Measurements from ENCODE around the gene KRTAP5-3. TPM values are rescaled to one million over a fixed set of nuclear protein-coding genes. Genes with fewer than 3 reads are reported as not detected.
"Not testable (repeated sequence)": the region's sequence is repeated elsewhere in the genome, so short reads cannot be mapped to it uniquely, and the experiment has no call there.

KRTAP5-3 gene
- total RNA-seq, 1 donor from 2014 or later: not detected

- DNase-seq (ENCODE audit: low spot score, unreplicated experiment): no peak
- H3K36me3 Mint-ChIP-seq (ENCODE audit: insufficient read depth): peaks cover 1% of the 10 kb centered on the region
- peaks cover 31% of the 10 kb centered on the region for H3K27me3 Mint-ChIP-seq
- no peak overlapping the region for H3K27ac Mint-ChIP-seq
- H3K4me1 Mint-ChIP-seq (ENCODE audit: low read depth): no peaks in the 10 kb centered on the region
- no peak for TF ChIP-seq CTCF (IDR thresholded peaks at IDR 0.05; ENCODE audit: unreplicated experiment)
- H3K9me3 Mint-ChIP-seq (ENCODE audit: low read depth): no peaks in the 10 kb centered on the region
- H3K4me3 Mint-ChIP-seq (ENCODE audit: low read depth): no peak overlapping the region
Measured at GRCh38 chr11:1589996-1590395, 18.3 kb downstream of the KRTAP5-3 start.

DNA sequence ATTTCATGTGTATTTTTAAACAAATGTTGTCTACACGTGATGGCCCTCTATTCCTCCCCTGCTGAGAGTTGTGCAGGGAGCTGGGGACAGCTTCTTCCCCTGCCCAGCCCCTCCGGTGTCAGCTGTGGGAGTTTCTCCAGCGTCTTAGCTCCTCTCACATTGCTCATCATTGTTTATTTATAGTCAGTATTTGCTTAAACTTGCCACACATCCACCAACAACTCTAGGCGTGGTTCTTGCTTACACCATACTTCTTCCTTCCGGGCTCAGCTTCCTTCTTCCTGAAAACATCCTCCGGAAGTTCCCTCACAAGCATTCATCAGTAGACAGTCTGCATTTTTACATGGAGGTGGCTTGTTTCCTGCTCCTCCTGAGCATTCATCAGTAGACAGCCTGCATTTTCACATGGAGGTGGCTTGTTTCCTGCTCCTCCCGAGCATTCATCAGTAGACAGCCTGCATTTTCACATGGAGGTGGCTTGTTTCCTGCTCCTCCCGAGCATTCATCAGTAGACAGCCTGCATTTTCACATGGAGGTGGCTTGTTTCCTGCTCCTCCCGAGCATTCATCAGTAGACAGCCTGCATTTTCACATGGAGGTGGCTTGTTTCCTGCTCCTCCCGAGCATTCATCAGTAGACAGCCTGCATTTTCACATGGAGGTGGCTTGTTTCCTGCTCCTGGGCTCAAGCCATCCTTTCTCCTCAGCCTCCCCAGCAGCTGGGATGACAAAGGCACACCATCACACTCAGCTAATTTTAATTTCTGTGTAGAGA lies 18.9 kb downstream of the KRTAP5-3 start:
- not testable (repeated sequence) for H3K4me1 Mint-ChIP-seq (ENCODE audit: low read depth); H3K36me3 Mint-ChIP-seq (ENCODE audit: insufficient read depth); DNase-seq (ENCODE audit: low spot score, unreplicated experiment); H3K4me3 Mint-ChIP-seq (ENCODE audit: low read depth); H3K9me3 Mint-ChIP-seq (ENCODE audit: low read depth); H3K27ac Mint-ChIP-seq
- peaks cover 26% of the 10 kb centered on the region for H3K27me3 Mint-ChIP-seq

GRCh38 chr11:1586699-1587098 lies 21.6 kb downstream of the KRTAP5-3 start:
- H3K9me3 Mint-ChIP-seq (ENCODE audit: low read depth): peaks cover 4% of the 10 kb centered on the region
- no peak for TF ChIP-seq CTCF (IDR thresholded peaks at IDR 0.05; ENCODE audit: unreplicated experiment)
- no peak overlapping the region for H3K4me3 Mint-ChIP-seq (ENCODE audit: low read depth)
- no peak overlapping the region for H3K27ac Mint-ChIP-seq
- H3K4me1 Mint-ChIP-seq (ENCODE audit: low read depth): no peaks in the 10 kb centered on the region
- peaks cover 4% of the 10 kb centered on the region for H3K36me3 Mint-ChIP-seq (ENCODE audit: insufficient read depth)
- DNase-seq (ENCODE audit: low spot score, unreplicated experiment): no peak
- peaks cover 8% of the 10 kb centered on the region for H3K27me3 Mint-ChIP-seq

- not testable (repeated sequence) for H3K9me3 Mint-ChIP-seq (ENCODE audit: low read depth); H3K4me3 Mint-ChIP-seq (ENCODE audit: low read depth); H3K27me3 Mint-ChIP-seq; H3K4me1 Mint-ChIP-seq (ENCODE audit: low read depth); DNase-seq (ENCODE audit: low spot score, unreplicated experiment); H3K27ac Mint-ChIP-seq; H3K36me3 Mint-ChIP-seq (ENCODE audit: insufficient read depth)
Measured at GRCh38 chr11:1584661-1585370, 23.4 kb downstream of the KRTAP5-3 start, which contains the start of gene KRTAP5-1. KRTAP5-1 (minus strand) TSS chr11:1585283; CDS start chr11:1585249, 34 bp downstream.

DNA sequence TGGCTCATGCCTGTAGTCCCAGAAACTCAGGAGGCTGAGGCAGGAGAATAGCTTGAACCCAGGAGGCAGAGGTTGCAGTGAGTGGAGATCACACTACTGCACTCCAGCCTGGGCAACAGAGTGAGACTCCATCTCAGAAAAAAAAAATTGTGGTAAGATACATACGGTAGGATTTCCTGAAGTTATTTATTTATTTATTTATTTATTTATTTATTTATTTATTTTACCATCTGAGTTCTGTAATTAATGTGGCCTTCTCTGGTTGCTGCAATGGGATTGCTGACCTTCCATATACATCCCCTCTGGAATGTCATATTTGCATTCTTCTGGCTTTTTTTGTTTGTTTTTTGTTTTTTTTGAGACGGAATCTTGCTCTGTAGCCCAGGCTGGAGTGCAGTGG lies 25.4 kb downstream of the KRTAP5-3 start:
- Mint-ChIP-seq H3K36me3 (ENCODE audit: insufficient read depth) (peaks cover 18% of the 10 kb centered on the region), H3K9me3 (ENCODE audit: low read depth) (peaks cover 16% of the 10 kb centered on the region)
- not testable (repeated sequence) for H3K27me3 Mint-ChIP-seq; H3K4me1 Mint-ChIP-seq (ENCODE audit: low read depth); H3K4me3 Mint-ChIP-seq (ENCODE audit: low read depth); H3K27ac Mint-ChIP-seq; DNase-seq (ENCODE audit: low spot score, unreplicated experiment)

GRCh38 chr11:1581976-1582375 lies 26.3 kb downstream of the KRTAP5-3 start:
- peaks cover 16% of the 10 kb centered on the region for H3K9me3 Mint-ChIP-seq (ENCODE audit: low read depth)
- H3K27me3 Mint-ChIP-seq: peaks cover 3% of the 10 kb centered on the region
- no peak overlapping the region for H3K27ac Mint-ChIP-seq
- H3K4me3 Mint-ChIP-seq (ENCODE audit: low read depth): no peak overlapping the region
- TF ChIP-seq CTCF (IDR thresholded peaks at IDR 0.05; ENCODE audit: unreplicated experiment): no peak
- DNase-seq (ENCODE audit: low spot score, unreplicated experiment): no peak
- no peaks in the 10 kb centered on the region for H3K4me1 Mint-ChIP-seq (ENCODE audit: low read depth)
- H3K36me3 Mint-ChIP-seq (ENCODE audit: insufficient read depth): peaks cover 18% of the 10 kb centered on the region
